Caco-2 (cell line): Measurements from ENCODE around the gene HLA-F. TPM values are rescaled to one million over a fixed set of nuclear protein-coding genes. Genes with fewer than 3 reads are reported as not detected.

Experiments
- BruUV-seq: library from RNA; stranded (reverse); fragments of 400-500 nt; replicated peaks from 2 replicates; lab custom pipeline; 2021; lab: Mats Ljungman, UMichigan
- CTCF ChIA-PET: fragments of 300-600 bp; sonication (Branson Sonifier 250); formaldehyde crosslinking; loops from one replicate; lab custom pipeline; 2022; ENCODE audit warnings: antibody characterized with exemption; lab: Charles Lee
- POLR2A ChIA-PET: fragments of 300-600 bp; sonication (Branson Sonifier 250); formaldehyde crosslinking; loops from one replicate; lab custom pipeline; 2022; ENCODE audit warnings: antibody characterized with exemption; lab: Charles Lee
- DNase-seq, 2 experiments: peaks; one replicate each; pipeline versions ENCODE4 v3.0.0 to v3.0.0-alpha.2; 2020 to 2022
- H3K27me3 ChIP-seq: replicated peaks from 2 replicates; pipeline ENCODE4 v1.6.0; 2011; ENCODE audit warnings: low read length; ENCODE audit not compliant: control insufficient read depth, insufficient read depth
- H3K36me3 ChIP-seq: 2 replicates; pipeline ENCODE4 v1.5.1; 2011; ENCODE audit warnings: low read length; ENCODE audit not compliant: control insufficient read depth, insufficient read depth
- H3K4me1 ChIP-seq: fragments of 250-450 bp; sonication (Bioruptor Pico); 2 replicates; pipeline ENCODE4 v1.5.1; 2020; ENCODE audit warnings: mild to moderate bottlenecking
- H3K4me3 ChIP-seq: 2 replicates; pipeline ENCODE4 v1.5.1; 2011; ENCODE audit warnings: low read depth, mild to moderate bottlenecking, control low read depth, low read length
- H3K9me3 ChIP-seq: fragments of 250-450 bp; sonication (Bioruptor Pico); 2 replicates; pipeline ENCODE4 v1.5.1; 2020; ENCODE audit warnings: mild to moderate bottlenecking, moderate library complexity
- H3K27ac Mint-ChIP-seq: one replicate; pipeline ENCODE4 v1.8.0; 2022; ENCODE audit warnings: mixed read lengths; ENCODE audit not compliant: unreplicated experiment
- H3K27me3 Mint-ChIP-seq: one replicate; pipeline ENCODE4 v1.8.0; 2022; ENCODE audit warnings: mixed read lengths; ENCODE audit not compliant: insufficient read depth, unreplicated experiment
- H3K36me3 Mint-ChIP-seq: one replicate; pipeline ENCODE4 v1.8.0; 2022; ENCODE audit warnings: mild to moderate bottlenecking, mixed read lengths; ENCODE audit not compliant: insufficient read depth, unreplicated experiment
- H3K4me1 Mint-ChIP-seq: one replicate; pipeline ENCODE4 v1.8.0; 2022; ENCODE audit warnings: low read depth, mixed read lengths; ENCODE audit not compliant: unreplicated experiment
- H3K4me3 Mint-ChIP-seq: one replicate; pipeline ENCODE4 v1.8.0; 2022; ENCODE audit warnings: mild to moderate bottlenecking, moderate library complexity, mixed read lengths; ENCODE audit not compliant: unreplicated experiment
- H3K9me3 Mint-ChIP-seq: one replicate; pipeline ENCODE4 v1.8.0; 2022; ENCODE audit warnings: mixed read lengths; ENCODE audit not compliant: unreplicated experiment
- intact Hi-C: fragments of 100-400 bp; cut with micrococcal nuclease; formaldehyde crosslinking; loops from one replicate; pipeline ENCODE4 v1.10.0; 2022; ENCODE audit not compliant: unreplicated experiment
- total RNA-seq: library from RNA; stranded (reverse); gene quantifications from 2 replicates; pipeline ENCODE4 v1.2.3, GENCODE V29; 2022
- TF ChIP-seq, protein P1 (sequence below), 2 experiments: fragments of 200-600 bp in 1 of 2; IDR thresholded peaks; 1 replicate in 1 of 2; 2 replicates in 1 of 2; pipeline versions ENCODE4 v1.5.1 to v1.8.0; 2011 to 2022; ENCODE audit warnings: antibody characterized with exemption in 1 of 2, control low read depth in 1 of 2, inconsistent platforms in 1 of 2, low read depth in 1 of 2, low read length in 1 of 2, mild to moderate bottlenecking in 1 of 2, moderate library complexity in 1 of 2; ENCODE audit not compliant: insufficient read depth in 1 of 2, severe bottlenecking in 1 of 2, unreplicated experiment in 1 of 2

The HLA-F gene
- total RNA-seq, 1 experiment from 2014 or later: 4.7 TPM

DNA sequence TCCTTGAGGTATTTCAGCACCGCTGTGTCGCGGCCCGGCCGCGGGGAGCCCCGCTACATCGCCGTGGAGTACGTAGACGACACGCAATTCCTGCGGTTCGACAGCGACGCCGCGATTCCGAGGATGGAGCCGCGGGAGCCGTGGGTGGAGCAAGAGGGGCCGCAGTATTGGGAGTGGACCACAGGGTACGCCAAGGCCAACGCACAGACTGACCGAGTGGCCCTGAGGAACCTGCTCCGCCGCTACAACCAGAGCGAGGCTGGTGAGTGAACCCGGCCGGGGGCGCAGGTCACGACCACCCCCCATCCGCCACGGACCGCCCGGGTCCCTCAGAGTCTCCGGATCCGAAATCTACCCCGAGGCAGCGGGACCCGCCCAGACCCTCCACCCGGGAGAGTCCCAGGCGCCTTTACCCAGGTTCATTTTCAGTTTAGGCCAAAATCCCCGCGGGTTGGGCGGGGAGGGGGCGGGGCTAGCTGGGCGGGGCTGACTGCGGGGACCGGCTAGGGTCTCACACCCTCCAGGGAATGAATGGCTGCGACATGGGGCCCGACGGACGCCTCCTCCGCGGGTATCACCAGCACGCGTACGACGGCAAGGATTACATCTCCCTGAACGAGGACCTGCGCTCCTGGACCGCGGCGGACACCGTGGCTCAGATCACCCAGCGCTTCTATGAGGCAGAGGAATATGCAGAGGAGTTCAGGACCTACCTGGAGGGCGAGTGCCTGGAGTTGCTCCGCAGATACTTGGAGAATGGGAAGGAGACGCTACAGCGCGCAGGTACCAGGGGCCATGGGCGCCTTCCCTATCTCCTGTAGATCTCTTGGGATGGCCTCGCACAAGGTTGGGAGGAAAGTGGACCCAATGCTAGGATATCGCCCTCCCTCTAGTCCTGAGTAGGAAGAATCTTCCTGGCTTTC, 693 bp downstream of the HLA-F start:
- BruUV-seq: no TSS peak
- Mint-ChIP-seq H3K27me3 (peaks cover 11% of the 10 kb centered on the region), H3K27ac (no peak overlapping the region)

DNA sequence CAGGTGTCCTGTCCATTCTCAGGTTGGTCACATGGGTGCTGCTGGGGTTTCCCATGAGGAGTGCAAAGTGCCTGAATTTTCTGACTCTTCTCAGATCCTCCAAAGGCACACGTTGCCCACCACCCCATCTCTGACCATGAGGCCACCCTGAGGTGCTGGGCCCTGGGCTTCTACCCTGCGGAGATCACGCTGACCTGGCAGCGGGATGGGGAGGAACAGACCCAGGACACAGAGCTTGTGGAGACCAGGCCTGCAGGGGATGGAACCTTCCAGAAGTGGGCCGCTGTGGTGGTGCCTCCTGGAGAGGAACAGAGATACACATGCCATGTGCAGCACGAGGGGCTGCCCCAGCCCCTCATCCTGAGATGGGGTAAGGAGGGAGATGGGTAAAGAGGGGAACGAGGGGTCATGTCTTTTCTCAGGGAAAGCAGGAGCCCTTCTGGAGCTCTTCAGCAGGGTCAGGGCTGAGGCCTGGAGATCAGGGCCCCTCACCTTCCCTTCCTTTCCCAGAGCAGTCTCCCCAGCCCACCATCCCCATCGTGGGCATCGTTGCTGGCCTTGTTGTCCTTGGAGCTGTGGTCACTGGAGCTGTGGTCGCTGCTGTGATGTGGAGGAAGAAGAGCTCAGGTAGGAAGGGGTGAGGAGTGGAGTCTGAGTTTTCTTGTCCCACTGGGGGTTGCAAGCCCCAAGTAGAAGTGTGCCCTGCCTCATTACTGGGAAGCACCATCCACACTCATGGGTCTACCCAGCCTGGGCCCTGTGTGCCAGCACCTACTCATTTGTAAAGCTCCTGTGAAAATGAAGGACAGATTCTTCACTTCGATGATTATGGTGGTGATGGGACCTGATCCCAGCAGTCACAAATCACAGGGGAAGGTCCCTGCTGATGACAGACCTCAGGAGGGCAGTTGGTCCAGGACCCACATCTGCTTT, 2.0 kb downstream of the HLA-F start:
- ChIA-PET POLR2A (no interaction called here), CTCF (interaction anchor here (0.9 kb wide), 1 partner anchor 23 kb away, joined by 3 read pairs; no protein-coding TSS in a partner anchor)
- H3K4me1 ChIP-seq: no peaks in the 10 kb centered on the region
- H3K36me3 Mint-ChIP-seq: no peaks in the 10 kb centered on the region
- H3K36me3 ChIP-seq: no peaks in the 10 kb centered on the region
- H3K27me3 Mint-ChIP-seq: peaks cover 11% of the 10 kb centered on the region
- peaks cover 7% of the 10 kb centered on the region for H3K4me1 Mint-ChIP-seq
- peak overlapping the region; percentile 68 for H3K4me3 Mint-ChIP-seq
- intact Hi-C loops: no loop called here
- TF ChIP-seq, protein P1, sequence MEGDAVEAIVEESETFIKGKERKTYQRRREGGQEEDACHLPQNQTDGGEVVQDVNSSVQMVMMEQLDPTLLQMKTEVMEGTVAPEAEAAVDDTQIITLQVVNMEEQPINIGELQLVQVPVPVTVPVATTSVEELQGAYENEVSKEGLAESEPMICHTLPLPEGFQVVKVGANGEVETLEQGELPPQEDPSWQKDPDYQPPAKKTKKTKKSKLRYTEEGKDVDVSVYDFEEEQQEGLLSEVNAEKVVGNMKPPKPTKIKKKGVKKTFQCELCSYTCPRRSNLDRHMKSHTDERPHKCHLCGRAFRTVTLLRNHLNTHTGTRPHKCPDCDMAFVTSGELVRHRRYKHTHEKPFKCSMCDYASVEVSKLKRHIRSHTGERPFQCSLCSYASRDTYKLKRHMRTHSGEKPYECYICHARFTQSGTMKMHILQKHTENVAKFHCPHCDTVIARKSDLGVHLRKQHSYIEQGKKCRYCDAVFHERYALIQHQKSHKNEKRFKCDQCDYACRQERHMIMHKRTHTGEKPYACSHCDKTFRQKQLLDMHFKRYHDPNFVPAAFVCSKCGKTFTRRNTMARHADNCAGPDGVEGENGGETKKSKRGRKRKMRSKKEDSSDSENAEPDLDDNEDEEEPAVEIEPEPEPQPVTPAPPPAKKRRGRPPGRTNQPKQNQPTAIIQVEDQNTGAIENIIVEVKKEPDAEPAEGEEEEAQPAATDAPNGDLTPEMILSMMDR (IDR thresholded peaks at IDR 0.05; ENCODE audit: insufficient read depth in 1 of 2, low read depth in 1 of 2, low read length in 1 of 2, severe bottlenecking in 1 of 2, unreplicated experiment in 1 of 2): no peak
- no TSS peak for BruUV-seq
- no peaks in the 10 kb centered on the region for H3K27me3 ChIP-seq
- DNase-seq: no peak
- H3K9me3 Mint-ChIP-seq: no peaks in the 10 kb centered on the region
- H3K4me3 ChIP-seq: no peak overlapping the region
- H3K27ac Mint-ChIP-seq: no peak overlapping the region
- H3K9me3 ChIP-seq: no peaks in the 10 kb centered on the region

More for the DNA sequence above, 693 bp downstream of the HLA-F start:
- H3K4me1 ChIP-seq: no peaks in the 10 kb centered on the region
- Mint-ChIP-seq H3K4me1 (peaks cover 7% of the 10 kb centered on the region), H3K9me3 (no peaks in the 10 kb centered on the region), H3K36me3 (no peaks in the 10 kb centered on the region), H3K4me3 (peak overlapping the region; percentile 68)
- H3K9me3 ChIP-seq: no peaks in the 10 kb centered on the region
- intact Hi-C loops: no loop called here
- peak overlapping the region; percentile 34 for H3K4me3 ChIP-seq
- H3K36me3 ChIP-seq: no peaks in the 10 kb centered on the region
- TF ChIP-seq, protein P1 (IDR thresholded peaks at IDR 0.05; ENCODE audit: insufficient read depth in 1 of 2, low read depth in 1 of 2, low read length in 1 of 2, severe bottlenecking in 1 of 2, unreplicated experiment in 1 of 2): no peak
- H3K27me3 ChIP-seq: no peaks in the 10 kb centered on the region
- CTCF ChIA-PET: no interaction called here
- POLR2A ChIA-PET: no interaction called here
- DNase-seq: no peak

DNA sequence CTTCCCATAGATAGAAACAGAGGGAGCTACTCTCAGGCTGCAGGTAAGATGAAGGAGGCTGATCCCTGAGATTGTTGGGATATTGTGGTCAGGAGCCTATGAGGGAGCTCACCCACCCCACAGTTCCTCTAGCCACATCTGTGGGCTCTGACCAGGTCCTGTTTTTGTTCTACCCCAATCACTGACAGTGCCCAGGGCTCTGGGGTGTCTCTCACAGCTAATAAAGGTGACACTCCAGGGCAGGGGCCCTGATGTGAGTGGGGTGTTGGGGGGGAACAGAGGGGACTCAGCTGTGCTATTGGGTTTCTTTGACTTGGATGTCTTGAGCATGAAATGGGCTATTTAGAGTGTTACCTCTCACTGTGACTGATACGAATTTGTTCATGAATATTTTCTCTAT, 2.8 kb downstream of the HLA-F start:
- TF ChIP-seq, protein P1 (IDR thresholded peaks at IDR 0.05; ENCODE audit: insufficient read depth in 1 of 2, low read depth in 1 of 2, low read length in 1 of 2, severe bottlenecking in 1 of 2, unreplicated experiment in 1 of 2): no peak
- H3K27me3 ChIP-seq: no peaks in the 10 kb centered on the region
- CTCF ChIA-PET: interaction anchor here (0.9 kb wide), 1 partner anchor 23 kb away, joined by 3 read pairs; no protein-coding TSS in a partner anchor
- no peak overlapping the region for H3K27ac Mint-ChIP-seq
- no TSS peak for BruUV-seq
- intact Hi-C loops: no loop called here
- no peaks in the 10 kb centered on the region for H3K36me3 Mint-ChIP-seq
- peaks cover 15% of the 10 kb centered on the region for H3K27me3 Mint-ChIP-seq
- H3K9me3 ChIP-seq: no peaks in the 10 kb centered on the region
- POLR2A ChIA-PET: no interaction called here
- H3K4me1 ChIP-seq: no peaks in the 10 kb centered on the region
- no peak for DNase-seq
- H3K36me3 ChIP-seq: no peaks in the 10 kb centered on the region
- H3K4me3 Mint-ChIP-seq: no peak overlapping the region
- H3K4me3 ChIP-seq: no peak overlapping the region
- peaks cover 7% of the 10 kb centered on the region for H3K4me1 Mint-ChIP-seq
- H3K9me3 Mint-ChIP-seq: no peaks in the 10 kb centered on the region
